ENCODE results near the gene KCNJ1. TPM values are rescaled to one million over a fixed set of nuclear protein-coding genes. Genes with fewer than 3 reads are reported as not detected.

KCNJ1 gene
- polyA plus RNA-seq, 3 donors: 0.01 TPM; not detected in 2

GRCh38 chr11:128888034-128888985 lies 21.2 kb upstream of the KCNJ1 start:
- 50 to 91% (median 87%) methylated on average over 15 of the region's 15 CpGs for WGBS, 3 donors
- H3K27ac ChIP-seq (ENCODE audit: low read depth, low read length): no peak overlapping the region

- no peak overlapping the region for H3K27ac ChIP-seq (ENCODE audit: low read depth, low read length)
- WGBS, 3 donors: 13 to 51% (median 39%) methylated on average over 5 of the region's 5 CpGs
Observed at GRCh38 chr11:128886406-128887124, 19.5 kb upstream of the KCNJ1 start.

DNA sequence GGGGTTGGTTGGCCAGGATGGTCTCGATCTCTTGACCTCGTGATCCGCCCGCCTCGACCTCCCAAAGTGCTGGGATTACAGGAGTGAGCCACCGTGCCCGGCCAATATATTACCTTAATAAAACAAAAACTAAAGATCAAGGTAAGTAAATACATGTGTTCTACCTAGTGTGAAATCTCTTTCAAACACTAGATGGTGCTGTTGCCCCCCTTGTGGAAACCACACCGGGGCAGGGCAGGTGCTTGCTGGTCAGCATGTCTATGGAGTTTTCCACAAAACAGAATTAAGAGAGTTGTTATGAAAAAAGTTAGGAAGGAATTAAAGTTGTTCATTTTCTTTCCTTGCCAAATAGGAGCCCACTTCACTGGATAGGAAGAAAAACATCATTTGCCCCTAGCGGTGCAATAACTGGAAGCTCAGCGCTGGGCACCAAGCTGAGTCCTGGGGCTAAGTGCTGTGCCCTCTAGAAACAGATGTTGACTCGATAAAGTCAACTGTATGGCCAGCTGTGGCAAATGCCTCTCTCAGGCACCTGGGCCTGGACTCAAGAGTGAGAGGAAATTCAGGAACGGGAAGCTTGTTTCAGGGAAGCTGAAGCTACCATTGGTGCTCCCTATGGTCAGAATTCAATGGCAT lies 17.7 kb upstream of the KCNJ1 start:
- H3K27ac ChIP-seq (ENCODE audit: low read depth, low read length): no peak overlapping the region
- WGBS, 3 donors: 26 to 30% (median 29%) methylated on average over 12 of the region's 12 CpGs

DNA sequence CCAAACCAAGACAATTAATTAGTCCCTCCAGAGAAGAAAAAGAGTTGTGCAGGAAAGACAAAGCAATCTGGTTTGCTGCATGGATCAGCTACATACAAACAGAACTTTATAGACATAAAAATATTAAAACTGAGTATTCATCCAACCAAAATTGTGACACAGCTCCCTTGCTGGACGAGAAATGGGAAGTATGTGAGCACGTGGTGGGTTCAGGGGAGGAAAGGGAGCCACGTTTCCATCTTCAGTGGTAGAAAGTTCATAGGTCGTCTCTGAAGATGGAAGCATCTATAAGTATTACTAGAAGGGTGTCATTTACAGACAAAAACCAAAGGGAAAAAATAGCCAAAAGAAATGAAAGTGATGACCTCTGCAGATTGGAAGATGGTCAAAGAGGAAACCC lies 17.0 kb upstream of the KCNJ1 start:
- 27 to 41% (median 36%) methylated on average over 4 of the region's 4 CpGs for WGBS, 3 donors
- no peak overlapping the region for H3K27ac ChIP-seq (ENCODE audit: low read depth, low read length)

DNA sequence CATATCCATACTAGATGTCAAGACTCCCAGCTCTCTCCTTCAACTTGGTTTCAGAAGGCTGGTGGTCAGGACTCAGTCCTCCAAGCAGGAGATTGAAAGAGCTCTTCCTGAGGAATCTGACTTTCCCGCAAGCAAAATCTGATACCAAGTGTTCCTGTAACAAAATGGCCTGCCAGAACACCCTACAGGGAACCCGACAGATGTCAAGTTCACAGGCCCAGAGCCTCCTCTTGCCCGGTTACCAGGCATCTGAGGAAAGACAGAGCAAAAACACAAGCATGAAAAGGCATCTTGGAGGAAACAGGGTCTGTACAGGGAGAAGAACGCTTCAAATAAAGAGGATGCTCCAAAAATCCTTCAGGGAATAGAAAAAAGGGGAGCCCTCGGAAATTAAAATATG lies 15.4 kb upstream of the KCNJ1 start:
- no peak overlapping the region for H3K27ac ChIP-seq (ENCODE audit: low read depth, low read length)
- 56 to 82% (median 77%) methylated on average over 5 of the region's 5 CpGs for WGBS, 3 donors

DNA sequence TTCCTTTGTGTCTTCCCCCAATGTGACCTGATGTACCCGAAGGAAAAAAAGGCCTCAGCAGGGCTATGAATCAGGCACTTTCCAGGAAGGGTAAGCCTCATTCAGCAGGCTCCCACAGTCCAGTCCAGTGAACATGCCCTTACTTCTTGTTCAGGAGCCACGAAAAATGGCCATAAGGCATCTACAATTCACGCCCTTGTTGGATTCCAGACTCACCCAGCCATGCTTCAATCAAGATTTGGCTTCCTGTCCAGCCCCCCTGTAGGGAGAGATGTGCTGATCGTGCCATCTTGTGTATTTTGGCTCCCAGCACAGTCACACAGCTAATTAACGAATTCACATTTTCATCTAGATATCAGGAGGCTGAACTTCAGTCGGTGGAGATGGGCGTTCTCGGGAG lies 14.1 kb upstream of the KCNJ1 start:
- WGBS, 3 donors: 85 to 89% (median 89%) methylated on average over 8 of the region's 8 CpGs
- no peak overlapping the region for H3K27ac ChIP-seq (ENCODE audit: low read depth, low read length)

GRCh38 chr11:128879817-128880216 lies 12.7 kb upstream of the KCNJ1 start:
- 84 to 89% (median 88%) methylated on average over 12 of the region's 12 CpGs for WGBS, 3 donors
- no peak overlapping the region for H3K27ac ChIP-seq (ENCODE audit: low read depth, low read length)

DNA sequence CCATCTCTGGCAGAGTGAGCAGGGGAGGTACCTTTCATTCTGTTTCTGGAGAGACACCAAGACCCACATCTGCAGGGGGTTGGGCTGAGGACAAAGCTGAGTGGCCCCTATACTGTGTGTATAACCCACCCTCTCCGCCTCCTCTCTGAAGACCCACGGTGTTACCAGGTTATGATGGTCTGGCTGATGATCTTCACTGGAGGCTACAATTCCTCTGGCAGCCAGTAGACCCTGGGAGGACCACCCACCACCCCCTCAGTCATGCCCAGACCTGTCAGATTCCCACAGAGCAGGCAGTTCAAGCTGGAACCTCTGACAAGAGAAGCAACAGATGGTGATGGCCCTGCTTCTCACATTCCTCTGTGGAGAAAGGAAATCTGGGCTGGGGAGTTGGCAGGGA lies 11.4 kb upstream of the KCNJ1 start:
- no peak overlapping the region for H3K27ac ChIP-seq (ENCODE audit: low read depth, low read length)
- 86 to 97% (median 94%) methylated on average over 2 of the region's 2 CpGs for WGBS, 3 donors

- H3K27ac ChIP-seq (ENCODE audit: low read depth, low read length): no peak overlapping the region
- WGBS, 3 donors: 77 to 82% (median 80%) methylated on average over 5 of the region's 5 CpGs
Observed at GRCh38 chr11:128877726-128878125, 10.6 kb upstream of the KCNJ1 start.

DNA sequence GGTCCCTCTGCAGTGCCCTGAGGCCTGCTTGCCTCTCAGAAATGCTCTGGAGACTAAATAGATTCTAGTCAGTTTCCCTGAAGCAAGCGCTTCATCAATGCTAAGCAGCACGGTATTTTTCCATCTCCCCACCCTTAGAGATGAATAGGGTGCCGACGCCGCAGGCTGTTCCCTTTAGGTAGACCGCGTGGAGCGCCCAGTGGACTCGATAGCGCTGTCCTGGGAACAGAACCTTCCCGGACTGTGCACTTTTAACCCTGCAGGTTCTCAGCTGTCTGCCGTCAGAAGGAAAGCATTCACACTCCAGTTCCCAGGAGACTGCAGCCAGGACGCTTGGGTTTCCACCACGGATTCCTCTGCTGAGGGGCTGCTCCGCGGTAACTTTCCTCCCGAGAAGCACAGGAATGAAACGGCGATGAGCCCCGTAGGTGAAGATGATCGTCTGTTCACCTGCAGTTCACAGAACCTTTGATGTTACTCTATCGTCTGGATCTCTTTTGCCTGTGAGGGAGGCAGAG lies 9.1 kb upstream of the KCNJ1 start:
- no peak overlapping the region for H3K27ac ChIP-seq (ENCODE audit: low read depth, low read length)
- 91 to 93% (median 93%) methylated on average over 22 of the region's 22 CpGs for WGBS, 3 donors

GRCh38 chr11:128874427-128874826 lies 7.3 kb upstream of the KCNJ1 start:
- WGBS, 3 donors: 58 to 81% (median 66%) methylated on average over 3 of the region's 3 CpGs
- no peak overlapping the region for H3K27ac ChIP-seq (ENCODE audit: low read depth, low read length)

DNA sequence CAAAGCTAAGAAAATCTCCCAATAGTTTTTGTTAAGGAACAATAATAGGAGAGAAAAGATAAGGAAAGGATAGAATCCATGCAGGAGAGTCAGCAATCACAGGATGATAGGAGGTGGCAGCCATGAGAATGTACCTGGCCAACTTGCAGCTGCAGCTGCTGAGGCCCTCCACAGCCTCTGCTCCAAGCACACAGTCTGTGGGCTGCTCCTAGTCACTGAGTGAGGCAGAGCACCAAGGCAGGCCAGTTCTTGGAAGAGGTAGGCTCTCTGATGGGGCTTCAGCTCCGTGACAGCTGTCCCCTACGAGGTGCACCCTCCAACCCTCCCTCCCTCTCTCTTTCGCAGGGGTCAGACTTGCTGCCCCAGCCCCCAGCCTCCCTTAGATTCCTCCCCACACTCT lies 5.5 kb upstream of the KCNJ1 start:
- WGBS, 3 donors: 85 to 86% (median 85%) methylated on average over 3 of the region's 3 CpGs
- no peak overlapping the region for H3K27ac ChIP-seq (ENCODE audit: low read depth, low read length)

DNA sequence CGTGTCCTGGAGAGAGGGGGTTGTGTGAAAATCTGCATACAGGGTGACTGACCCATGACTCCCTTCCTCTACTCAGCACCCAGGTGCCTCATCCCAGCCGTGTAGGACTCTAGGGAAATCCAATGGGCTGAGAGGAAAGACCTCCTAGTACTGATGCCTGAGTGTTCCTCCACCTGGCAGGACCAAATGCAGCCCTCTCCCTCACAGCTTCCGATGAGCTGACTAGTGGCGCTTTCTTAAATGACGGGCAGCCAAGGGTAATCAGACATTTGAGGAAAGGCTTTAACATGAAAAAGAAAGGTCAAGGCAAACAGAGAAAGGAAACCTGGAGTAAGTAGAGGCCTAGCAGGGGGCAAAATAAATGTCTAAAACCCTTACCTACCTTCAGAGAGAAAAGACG lies 5.0 kb upstream of the KCNJ1 start:
- WGBS, 3 donors: 85 to 87% (median 85%) methylated on average over 6 of the region's 6 CpGs

DNA sequence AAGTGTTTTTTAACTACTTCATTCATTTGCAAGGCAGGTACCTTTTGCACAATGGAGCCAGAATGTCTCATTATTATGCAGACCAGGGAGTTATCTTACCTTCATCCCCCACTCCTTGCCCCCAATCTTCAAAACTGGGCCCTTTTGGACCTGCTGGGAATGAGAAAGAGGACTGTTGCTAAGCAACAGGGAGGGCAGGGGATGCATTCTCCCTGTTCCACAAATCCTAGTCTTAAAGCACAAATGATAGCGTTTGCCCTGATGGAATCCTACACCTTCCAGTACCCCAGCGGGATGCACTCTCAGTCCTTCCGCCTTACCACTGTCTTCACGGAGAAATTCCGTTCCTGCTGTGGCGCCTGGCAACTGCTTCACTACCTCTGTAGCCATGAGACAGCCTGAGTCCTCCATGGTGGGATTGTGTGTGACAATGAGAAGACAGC lies 4.1 kb upstream of the KCNJ1 start:
- WGBS, 3 donors: 82 to 87% (median 84%) methylated on average over 6 of the region's 6 CpGs
- H3K27ac ChIP-seq (ENCODE audit: low read depth, low read length): no peak overlapping the region

More for the DNA sequence above, 5.0 kb upstream of the KCNJ1 start:
- no peak overlapping the region for H3K27ac ChIP-seq (ENCODE audit: low read depth, low read length)

GRCh38 chr11:128868841-128869671 lies 2.0 kb upstream of the KCNJ1 start:
- 94 to 97% (median 96%) methylated on average over 10 of the region's 10 CpGs for whole genome bisulfite sequencing, 3 donors
- no peak overlapping the region for H3K27ac ChIP-seq (ENCODE audit: low read depth, low read length)

GRCh38 chr11:128865490-128865889 lies 1.6 kb downstream of the KCNJ1 start:
- 82 to 96% (median 90%) methylated on average over 1 of the region's 1 CpG for WGBS, 3 donors
- H3K27ac ChIP-seq (ENCODE audit: low read depth, low read length): no peak overlapping the region

DNA sequence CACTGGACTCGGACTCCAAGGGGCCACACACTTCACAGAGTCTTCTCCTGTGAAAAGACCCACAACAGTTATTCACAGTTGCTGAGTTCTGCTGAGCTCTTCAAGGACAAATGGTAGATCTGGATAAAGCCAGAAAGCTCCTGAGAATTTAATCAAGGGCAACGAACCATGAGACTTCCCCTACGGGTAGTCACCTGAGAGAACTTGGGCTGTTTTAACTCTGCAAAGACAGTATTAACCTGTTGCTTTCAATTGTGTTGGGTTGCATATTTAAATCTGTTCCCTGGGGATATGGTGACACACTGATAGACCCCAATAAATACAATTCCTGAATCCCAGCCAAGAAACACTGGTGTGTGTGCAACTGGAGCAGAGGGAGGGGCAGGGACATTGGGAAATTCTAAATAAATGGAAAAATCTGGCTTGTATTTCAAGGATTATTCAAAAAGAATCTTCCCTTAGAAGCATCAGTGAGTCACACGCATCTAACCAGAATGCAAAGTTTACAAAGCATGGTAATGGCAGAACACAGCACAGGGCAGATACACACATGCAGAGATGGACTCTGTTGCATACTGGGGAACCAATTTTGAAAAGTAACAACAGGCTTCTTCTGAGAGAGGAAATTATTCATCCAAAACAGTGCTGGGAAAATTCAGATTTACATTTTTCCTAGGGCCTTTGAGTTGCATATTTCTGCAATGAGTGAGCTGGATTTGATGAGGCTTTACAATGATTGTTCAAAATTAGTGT lies 4.0 kb downstream of the KCNJ1 start:
- 60 to 77% (median 72%) methylated on average over 4 of the region's 4 CpGs for WGBS, 3 donors

More for the DNA sequence above, 4.0 kb downstream of the KCNJ1 start:
- no peak overlapping the region for H3K27ac ChIP-seq (ENCODE audit: low read depth, low read length)
